HEK293T (cell line): ENCODE results near the gene FILIP1L.

ENCODE experiments used
- ELF4 ChIP-seq: fragments of 450-650 bp; IDR thresholded peaks from 2 replicates; pipeline ENCODE4 v1.6.1; 2017; ENCODE audit warnings: antibody characterized with exemption
- FOXA1 ChIP-seq: fragments of 450-650 bp; IDR thresholded peaks from 2 replicates; pipeline ENCODE4 v1.6.1; 2016; ENCODE audit warnings: mild to moderate bottlenecking
- FOXK2 ChIP-seq: fragments of 450-650 bp; IDR thresholded peaks from 2 replicates; pipeline ENCODE4 v1.6.1; 2016; ENCODE audit warnings: mild to moderate bottlenecking
- FOXM1 ChIP-seq: fragments of 450-650 bp; IDR thresholded peaks from 2 replicates; pipeline ENCODE4 v1.6.1; 2017; ENCODE audit warnings: mild to moderate bottlenecking, borderline replicate concordance
- L3MBTL2 ChIP-seq: fragments of 450-650 bp; conservative IDR thresholded peaks from 2 replicates; pipeline ENCODE4 v1.6.1; 2016; ENCODE audit warnings: mild to moderate bottlenecking
- NFRKB ChIP-seq: fragments of 450-650 bp; IDR thresholded peaks from 2 replicates; pipeline ENCODE4 v1.6.1; 2016; ENCODE audit warnings: mild to moderate bottlenecking, moderate library complexity
- PKNOX1 ChIP-seq: fragments of 450-650 bp; IDR thresholded peaks from 2 replicates; pipeline ENCODE4 v1.6.1; 2016
- SP1 ChIP-seq: fragments of 450-650 bp; IDR thresholded peaks from 2 replicates; pipeline ENCODE4 v1.6.1; 2017
- SUZ12 ChIP-seq: fragments of 450-650 bp; IDR thresholded peaks from 2 replicates; pipeline ENCODE4 v1.6.1; 2016; ENCODE audit warnings: mild to moderate bottlenecking
- TARDBP ChIP-seq: fragments of 450-650 bp; IDR thresholded peaks from 2 replicates; pipeline ENCODE4 v1.6.1; 2016
- ZNF384 ChIP-seq: fragments of 450-650 bp; IDR thresholded peaks from 2 replicates; pipeline ENCODE4 v1.6.1; 2016

- TF ChIP-seq SUZ12, result no peak
- no peak for TF ChIP-seq FOXM1
- no peak for TF ChIP-seq SP1
- no peak for TF ChIP-seq PKNOX1
- TF ChIP-seq ZNF384, result no peak
- no peak for TF ChIP-seq L3MBTL2
- no peak for TF ChIP-seq ELF4
- no peak for TF ChIP-seq FOXA1
- no peak for TF ChIP-seq NFRKB
- TF ChIP-seq TARDBP, result no peak
- no peak for TF ChIP-seq FOXK2
These were observed 66.1 kb downstream of the FILIP1L start for GRCh38 chr3:100048248-100048647.
